Measurements from ENCODE around the gene ANO5.

The ANO5 gene

DNA sequence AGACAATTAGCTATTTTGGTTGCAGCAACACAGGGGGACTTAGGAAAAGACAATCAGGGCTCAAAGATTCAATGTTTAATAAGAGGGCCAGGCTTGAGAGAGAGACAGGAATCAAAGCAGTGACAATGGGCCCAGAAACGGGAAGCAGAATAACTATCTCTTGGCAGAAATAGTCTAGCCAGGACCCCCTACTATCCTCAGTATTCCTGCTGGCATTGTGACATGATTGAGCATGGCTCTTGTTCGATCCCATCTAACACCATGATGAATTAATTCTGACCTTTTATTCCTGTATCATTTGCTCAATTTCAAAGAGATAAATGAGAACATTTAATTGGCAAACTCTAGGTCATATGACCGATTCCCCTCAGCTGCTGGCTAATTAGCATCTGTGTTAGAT, 12.8 kb upstream of the ANO5 start:
- in situ Hi-C loops (cut with MboI; ENCODE audit: low sequenced_read_pairs), result no loop called here
- H3K36me3 ChIP-seq (replicated peaks), result no peaks in the 10 kb centered on the region
- peaks cover 17% of the 10 kb centered on the region for H3K27me3 ChIP-seq (ENCODE audit: low read depth)
- H3K4me3 ChIP-seq, result no peak overlapping the region
- DNase-seq (ENCODE audit: low spot score in 2 of 2), result no peak
- no peaks in the 10 kb centered on the region for H3K9me3 ChIP-seq
- no peaks in the 10 kb centered on the region for H3K4me1 ChIP-seq

DNA sequence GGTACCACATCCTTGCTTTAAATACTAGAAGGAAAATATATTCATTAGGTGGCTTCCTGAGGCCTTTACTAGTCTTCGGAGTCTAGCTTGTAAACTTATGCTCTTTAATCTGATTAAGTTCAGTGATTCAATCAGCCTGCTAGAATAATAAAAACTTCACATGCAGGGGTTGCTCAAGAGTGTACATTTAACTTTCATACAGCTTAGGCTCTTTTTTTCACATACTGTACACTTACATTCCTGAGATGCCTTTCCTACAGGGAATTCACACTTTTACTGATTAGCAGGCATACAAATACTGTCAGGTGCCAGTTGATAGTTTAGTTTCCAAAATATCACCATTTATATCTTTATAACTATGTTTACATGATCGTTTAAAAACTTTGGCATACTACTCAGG, 3.2 kb upstream of the ANO5 start:
- DNase-seq (ENCODE audit: low spot score in 2 of 2), result peak in 1 of 2 experiments; percentile 79
- Histone ChIP-seq H3K36me3 (replicated peaks) (no peaks in the 10 kb centered on the region), H3K9me3 (no peaks in the 10 kb centered on the region), H3K4me3 (no peak overlapping the region), H3K27me3 (ENCODE audit: low read depth) (0 out of 2 replicates have a peak, but pooled peaks cover 2% of the 10 kb centered on the region), H3K4me1 (peaks cover 17% of the 10 kb centered on the region)
- in situ Hi-C loops (cut with MboI; ENCODE audit: low sequenced_read_pairs), result no loop called here

DNA sequence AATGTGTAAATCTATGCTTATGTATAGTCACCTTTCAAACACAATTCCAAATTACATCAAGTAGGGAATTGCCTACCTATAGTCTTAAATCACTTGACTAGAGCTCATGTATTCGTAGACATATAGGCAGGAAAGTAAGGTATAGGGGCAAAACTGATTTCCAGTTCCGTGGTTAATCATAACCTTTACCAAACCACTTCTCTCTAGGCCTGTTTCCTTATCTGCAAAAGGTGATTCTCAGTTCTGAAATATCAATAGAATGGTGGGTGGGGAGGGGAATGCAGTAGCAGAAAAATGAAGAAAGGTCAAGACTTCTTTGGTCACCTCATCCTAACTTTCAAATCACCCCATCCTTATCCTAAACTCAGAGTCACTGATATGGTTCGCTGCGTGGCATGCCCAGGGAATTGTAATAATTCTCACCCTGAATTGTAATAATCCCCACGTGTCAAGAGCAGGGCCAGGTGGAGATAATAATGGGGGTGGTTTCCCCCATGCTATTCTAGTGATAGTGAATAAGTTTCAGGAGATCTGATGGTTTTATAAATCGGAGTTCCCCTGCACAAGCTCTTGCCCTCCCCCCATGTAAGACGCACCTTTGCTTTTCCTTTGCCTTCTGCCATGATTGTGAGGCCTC, 1.9 kb upstream of the ANO5 start:
- Histone ChIP-seq H3K9me3 (no peaks in the 10 kb centered on the region), H3K4me1 (peaks cover 19% of the 10 kb centered on the region), H3K4me3 (no peak overlapping the region), H3K36me3 (replicated peaks) (no peaks in the 10 kb centered on the region), H3K27me3 (ENCODE audit: low read depth) (no peaks in the 10 kb centered on the region)
- DNase-seq (ENCODE audit: low spot score in 2 of 2), result no peak
- in situ Hi-C loops (cut with MboI; ENCODE audit: low sequenced_read_pairs), result no loop called here

DNA sequence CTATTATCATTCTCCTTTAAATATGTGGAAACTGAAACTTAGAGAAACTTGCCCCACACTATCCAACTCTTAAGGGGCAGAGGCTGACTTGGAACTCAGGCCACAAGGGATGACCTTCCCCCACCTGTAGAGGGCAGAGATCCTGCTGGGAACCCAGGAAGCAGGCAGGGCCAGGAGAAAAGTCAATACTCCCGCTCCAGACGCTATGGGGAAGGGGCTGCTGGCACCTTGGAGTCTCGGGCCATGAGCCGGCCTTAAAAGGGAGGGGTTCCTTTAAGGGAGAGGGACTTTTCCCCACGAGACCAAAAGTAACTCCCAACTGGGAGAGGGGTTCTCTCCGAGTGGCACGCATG, 620 bp upstream of the ANO5 start:
- in situ Hi-C loops (cut with MboI; ENCODE audit: low sequenced_read_pairs), result no loop called here
- Histone ChIP-seq H3K4me3 (peak overlapping the region; percentile 53), H3K27me3 (ENCODE audit: low read depth) (no peaks in the 10 kb centered on the region), H3K4me1 (peaks cover 19% of the 10 kb centered on the region), H3K9me3 (no peaks in the 10 kb centered on the region), H3K36me3 (replicated peaks) (no peaks in the 10 kb centered on the region)
- peak; percentile 43 to 56 for DNase-seq (ENCODE audit: low spot score in 2 of 2)

DNA sequence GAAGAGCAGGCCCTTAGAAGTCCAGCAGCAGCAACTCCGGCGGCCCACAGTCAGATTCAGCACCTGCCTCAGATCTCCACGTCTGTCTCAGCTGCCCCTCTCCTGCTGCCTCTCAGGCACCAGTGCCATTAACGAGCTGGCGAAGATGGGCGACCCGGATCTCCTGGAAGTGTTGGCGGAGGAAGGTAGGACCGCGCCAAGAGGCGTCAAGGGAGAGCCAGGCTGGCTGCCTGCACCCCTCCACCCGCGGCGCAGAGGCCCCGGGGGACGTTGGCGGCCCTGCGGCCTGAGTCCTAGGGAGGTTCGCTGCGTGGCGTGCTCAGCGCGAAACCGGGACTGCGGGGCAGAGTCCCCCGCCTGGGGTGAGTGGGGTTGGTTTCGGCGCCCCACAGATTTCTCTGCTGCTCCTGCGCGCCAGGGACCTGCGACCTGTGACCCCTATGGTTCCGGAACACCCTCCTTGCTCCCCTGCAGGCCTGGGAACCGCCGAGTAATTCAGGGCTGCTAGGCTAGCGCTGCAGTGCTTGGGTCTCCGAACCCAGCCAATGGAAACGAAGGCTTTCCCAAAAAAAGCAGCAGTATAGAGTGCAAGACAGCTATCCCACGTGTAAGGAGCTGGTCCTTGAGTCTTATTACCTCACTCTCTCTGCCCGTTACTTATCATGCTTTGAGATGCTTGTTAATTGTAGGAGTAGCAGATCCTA, 615 bp downstream of the ANO5 start:
- Histone ChIP-seq H3K4me3 (peak overlapping the region; percentile 53), H3K36me3 (replicated peaks) (no peaks in the 10 kb centered on the region), H3K9me3 (no peaks in the 10 kb centered on the region), H3K4me1 (peaks cover 27% of the 10 kb centered on the region), H3K27me3 (ENCODE audit: low read depth) (no peaks in the 10 kb centered on the region)
- DNase-seq (ENCODE audit: low spot score in 2 of 2), result peak; percentile 49 to 56
- in situ Hi-C loops (cut with MboI; ENCODE audit: low sequenced_read_pairs), result no loop called here

DNA sequence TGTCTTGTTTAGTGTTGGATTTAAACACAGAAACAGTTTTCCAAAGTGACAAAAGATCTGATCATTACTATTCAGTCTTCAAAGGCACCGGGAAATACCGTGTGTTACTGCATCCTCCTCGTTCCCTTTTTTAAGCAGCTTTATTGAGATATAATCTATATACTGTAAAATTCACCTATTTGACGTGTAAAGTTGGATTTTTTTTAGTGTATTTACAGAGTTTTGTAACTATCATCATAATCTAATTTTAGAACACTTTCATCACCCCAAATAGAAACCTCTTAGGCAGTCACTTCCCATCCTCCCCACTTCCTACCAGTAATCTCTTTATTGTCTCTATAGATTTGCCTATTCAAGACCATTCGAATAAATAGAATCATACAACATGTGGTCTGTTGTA, 1.4 kb downstream of the ANO5 start:
- DNase-seq (ENCODE audit: low spot score in 2 of 2), result no peak
- in situ Hi-C loops (cut with MboI; ENCODE audit: low sequenced_read_pairs), result no loop called here
- Histone ChIP-seq H3K36me3 (replicated peaks) (no peaks in the 10 kb centered on the region), H3K4me3 (peak overlapping the region; percentile 53), H3K9me3 (no peaks in the 10 kb centered on the region), H3K4me1 (peaks cover 30% of the 10 kb centered on the region), H3K27me3 (ENCODE audit: low read depth) (no peaks in the 10 kb centered on the region)

DNA sequence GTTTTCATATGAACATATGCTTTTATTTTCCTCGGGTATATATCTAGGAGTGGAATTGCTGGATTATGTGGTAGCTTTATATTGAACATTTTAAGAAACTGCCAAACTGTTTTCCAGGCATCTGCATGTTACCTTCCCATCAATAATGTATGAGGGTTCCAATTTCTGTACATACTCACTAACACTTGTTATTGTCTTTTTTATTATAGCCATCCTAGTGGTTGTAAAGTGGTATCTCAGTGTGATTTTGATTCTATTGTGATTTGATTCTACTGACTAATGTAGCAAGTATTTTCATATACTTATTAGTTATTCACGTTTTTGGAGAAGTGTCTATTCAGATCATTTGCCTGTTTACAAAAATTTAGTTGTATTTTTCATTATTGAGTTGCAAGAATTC, 2.0 kb downstream of the ANO5 start:
- no peak for DNase-seq (ENCODE audit: low spot score in 2 of 2)
- peak overlapping the region; percentile 53 for H3K4me3 ChIP-seq
- in situ Hi-C loops (cut with MboI; ENCODE audit: low sequenced_read_pairs), result no loop called here

DNA sequence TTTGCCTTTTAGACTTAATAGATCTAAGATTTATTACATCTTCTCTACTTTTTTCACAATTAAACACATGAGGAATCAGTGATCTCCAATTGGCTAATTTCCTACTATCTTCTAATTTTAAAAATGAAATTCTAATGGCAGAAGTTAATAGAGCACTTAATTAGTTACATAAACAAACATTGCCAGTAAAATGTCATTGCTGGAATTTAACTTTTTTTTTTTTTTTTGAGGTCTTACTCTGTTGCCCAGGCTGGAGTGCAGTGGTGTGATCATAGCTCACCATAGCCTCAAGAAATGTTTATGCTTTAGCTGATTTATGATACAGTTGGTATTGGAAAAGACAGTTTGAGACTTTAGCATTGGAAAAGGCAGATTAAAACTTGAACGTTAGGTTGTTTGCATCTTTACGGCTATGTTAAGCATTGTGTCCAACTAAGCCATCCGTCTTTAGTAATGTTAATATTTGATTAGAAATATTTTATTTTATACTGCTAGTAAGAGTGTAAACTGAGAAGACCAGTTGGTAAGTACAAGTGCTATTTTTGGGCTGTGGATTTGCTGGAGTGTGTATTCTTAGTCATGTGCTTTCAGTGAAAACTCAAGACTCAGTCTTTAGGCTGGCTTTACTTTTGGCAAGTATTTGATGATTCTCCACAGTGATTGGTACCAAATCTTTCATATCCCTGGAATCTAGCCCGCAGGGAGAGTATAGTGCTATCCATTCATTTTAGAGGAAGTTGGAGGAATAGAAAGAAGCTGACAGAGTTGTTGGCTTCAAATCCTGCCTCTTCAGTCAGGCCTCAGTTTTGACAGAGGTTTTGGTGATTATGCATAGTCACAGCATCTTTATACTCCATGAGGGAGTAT, 4.5 kb downstream of the ANO5 start:
- peaks cover 22% of the 10 kb centered on the region for H3K4me1 ChIP-seq
- in situ Hi-C loops (cut with MboI; ENCODE audit: low sequenced_read_pairs), result no loop called here
- no peak overlapping the region for H3K4me3 ChIP-seq

More for the DNA sequence above, 2.0 kb downstream of the ANO5 start:
- no peaks in the 10 kb centered on the region for H3K9me3 ChIP-seq
- no peaks in the 10 kb centered on the region for H3K36me3 ChIP-seq (replicated peaks)
- H3K4me1 ChIP-seq, result peaks cover 24% of the 10 kb centered on the region
- H3K27me3 ChIP-seq (ENCODE audit: low read depth), result no peaks in the 10 kb centered on the region

DNA sequence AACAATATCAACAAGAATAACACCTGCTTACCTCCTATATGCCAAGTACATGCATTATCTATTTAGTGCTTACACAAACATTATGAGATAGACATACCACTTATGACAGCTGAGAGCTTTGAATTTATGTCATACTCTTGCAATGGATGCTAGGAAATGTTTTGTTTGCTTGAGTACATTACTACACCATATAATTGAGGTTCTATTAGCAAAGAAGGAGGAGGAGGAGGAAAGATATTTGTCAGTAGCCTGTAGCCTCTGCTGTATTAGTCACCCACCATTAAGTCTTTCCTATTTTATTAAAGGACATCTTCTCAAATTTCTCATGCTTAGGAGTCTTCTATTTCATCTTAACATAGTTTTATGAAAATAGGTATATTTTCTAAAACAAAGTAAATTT, 6.4 kb downstream of the ANO5 start:
- no peaks in the 10 kb centered on the region for H3K36me3 ChIP-seq (replicated peaks)
- no peaks in the 10 kb centered on the region for H3K27me3 ChIP-seq (ENCODE audit: low read depth)
- H3K4me1 ChIP-seq, result peaks cover 21% of the 10 kb centered on the region
- no peak for DNase-seq (ENCODE audit: low spot score in 2 of 2)
- no peaks in the 10 kb centered on the region for H3K9me3 ChIP-seq
- in situ Hi-C loops (cut with MboI; ENCODE audit: low sequenced_read_pairs), result no loop called here
- no peak overlapping the region for H3K4me3 ChIP-seq

More for the DNA sequence above, 4.5 kb downstream of the ANO5 start:
- Histone ChIP-seq H3K36me3 (replicated peaks) (no peaks in the 10 kb centered on the region), H3K27me3 (ENCODE audit: low read depth) (no peaks in the 10 kb centered on the region), H3K9me3 (no peaks in the 10 kb centered on the region)
- peak in 1 of 2 experiments; percentile 23 for DNase-seq (ENCODE audit: low spot score in 2 of 2)

DNA sequence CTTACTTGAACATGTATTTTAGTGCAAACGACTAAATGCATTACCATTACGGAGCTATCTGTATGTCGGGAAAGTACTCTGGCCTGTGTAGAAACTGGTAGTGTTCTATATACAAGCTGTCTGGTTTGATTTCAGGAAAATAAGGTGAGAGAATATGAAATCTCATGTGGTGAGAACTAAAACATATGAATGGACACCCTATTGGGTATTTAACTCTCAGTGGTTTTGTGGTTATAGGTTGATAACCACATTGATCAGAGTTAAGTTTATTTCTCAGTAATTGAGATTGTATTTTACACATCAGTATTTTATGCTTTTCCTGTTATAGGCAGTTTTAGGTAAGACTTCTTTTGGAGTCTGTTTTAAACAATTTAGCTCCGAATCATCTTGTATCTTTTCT, 10.4 kb downstream of the ANO5 start:
- DNase-seq (ENCODE audit: low spot score in 2 of 2), result no peak
- H3K4me1 ChIP-seq, result peaks cover 8% of the 10 kb centered on the region
- H3K36me3 ChIP-seq (replicated peaks), result no peaks in the 10 kb centered on the region
- H3K9me3 ChIP-seq, result no peaks in the 10 kb centered on the region
- H3K27me3 ChIP-seq (ENCODE audit: low read depth), result no peaks in the 10 kb centered on the region
- H3K4me3 ChIP-seq, result no peak overlapping the region
- in situ Hi-C loops (cut with MboI; ENCODE audit: low sequenced_read_pairs), result no loop called here

DNA sequence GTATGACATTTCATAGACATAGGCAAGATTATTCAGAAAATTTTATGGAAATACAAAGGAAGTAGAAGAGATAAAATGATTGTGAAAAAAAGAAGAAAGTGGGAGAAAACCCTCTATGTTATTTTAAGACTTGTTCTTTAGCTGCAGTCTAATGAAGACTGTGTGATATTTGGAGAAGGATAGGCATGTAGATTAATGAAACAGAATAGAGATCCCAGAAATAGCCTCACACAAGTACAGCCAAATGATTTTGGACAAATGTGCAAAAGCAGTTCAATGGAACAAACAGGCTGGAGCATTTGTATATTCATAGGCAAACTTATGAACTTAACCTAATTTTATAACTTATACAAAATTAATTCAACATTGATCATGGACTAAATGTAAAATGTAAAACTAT, 14.3 kb downstream of the ANO5 start:
- no peak for DNase-seq (ENCODE audit: low spot score in 2 of 2)
- in situ Hi-C loops (cut with MboI; ENCODE audit: low sequenced_read_pairs), result no loop called here
- H3K4me3 ChIP-seq, result no peak overlapping the region
- no peaks in the 10 kb centered on the region for H3K36me3 ChIP-seq (replicated peaks)
- H3K27me3 ChIP-seq (ENCODE audit: low read depth), result no peaks in the 10 kb centered on the region
- H3K9me3 ChIP-seq, result no peaks in the 10 kb centered on the region
- no peaks in the 10 kb centered on the region for H3K4me1 ChIP-seq

DNA sequence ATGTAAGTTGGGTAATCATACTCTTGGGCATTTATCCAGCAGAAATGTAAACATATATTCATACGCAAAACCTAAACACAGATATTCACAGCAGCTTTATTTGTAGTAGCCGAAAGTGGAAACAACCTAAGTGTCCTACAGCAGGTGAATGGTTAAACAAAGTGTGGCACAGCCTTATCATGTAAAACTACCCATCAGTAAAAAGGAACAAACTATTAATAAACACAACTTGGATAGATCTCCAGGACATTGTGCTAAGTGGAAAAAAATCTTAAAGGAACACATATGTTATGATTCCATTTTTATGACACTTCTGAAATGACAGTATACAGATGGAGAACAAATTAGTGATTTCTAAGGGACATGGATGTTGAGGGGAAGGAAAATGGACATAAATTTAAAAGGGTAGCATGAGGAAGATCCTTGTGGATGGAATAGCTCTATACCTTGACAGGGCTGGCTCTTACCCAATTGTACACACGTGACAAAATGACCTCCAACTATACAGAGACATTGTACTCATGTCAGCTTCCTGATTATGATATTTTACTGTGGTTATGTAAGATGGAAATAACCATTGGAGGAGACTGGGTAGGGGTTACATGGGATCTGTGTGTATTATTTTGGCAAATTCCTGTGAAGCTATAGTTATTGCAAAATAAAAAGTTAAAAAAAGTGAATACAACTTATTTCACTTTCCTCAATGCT, 15.4 kb downstream of the ANO5 start:
- Histone ChIP-seq H3K9me3 (no peaks in the 10 kb centered on the region), H3K4me1 (no peaks in the 10 kb centered on the region), H3K27me3 (ENCODE audit: low read depth) (no peaks in the 10 kb centered on the region), H3K36me3 (replicated peaks) (no peaks in the 10 kb centered on the region), H3K4me3 (no peak overlapping the region)
- DNase-seq (ENCODE audit: low spot score in 2 of 2), result no peak
- in situ Hi-C loops (cut with MboI; ENCODE audit: low sequenced_read_pairs), result no loop called here

DNA sequence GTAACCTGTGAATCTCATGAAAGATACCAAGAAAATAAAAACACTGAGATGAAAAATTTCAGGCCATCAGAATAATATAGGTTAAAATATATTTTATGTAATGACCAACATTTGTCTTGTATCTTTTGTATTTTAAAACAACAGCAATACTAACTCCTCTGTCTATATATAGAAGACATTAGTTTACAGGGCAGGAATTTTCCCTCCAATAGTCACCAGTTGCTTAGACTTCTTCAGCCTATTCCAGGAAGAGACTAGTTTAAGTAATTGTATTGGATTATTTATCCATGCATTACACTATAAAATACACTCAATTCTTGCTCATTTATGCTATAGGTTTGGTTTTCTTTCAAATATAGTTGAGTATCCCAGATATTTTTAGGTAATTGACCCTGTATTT, 24.1 kb downstream of the ANO5 start:
- Histone ChIP-seq H3K4me1 (no peaks in the 10 kb centered on the region), H3K9me3 (no peaks in the 10 kb centered on the region), H3K36me3 (replicated peaks) (no peaks in the 10 kb centered on the region), H3K4me3 (no peak overlapping the region), H3K27me3 (ENCODE audit: low read depth) (no peaks in the 10 kb centered on the region)
- in situ Hi-C loops (cut with MboI; ENCODE audit: low sequenced_read_pairs), result no loop called here
- DNase-seq (ENCODE audit: low spot score in 2 of 2), result no peak

Data from HAP-1 (cell line).